GM12878 (cell line): ENCODE results near the gene UBE2C. TPM values are rescaled to one million over a fixed set of nuclear protein-coding genes. Genes with fewer than 3 reads are reported as not detected.
"Not testable (repeated sequence)": the region's sequence is repeated elsewhere in the genome, so short reads cannot be mapped to it uniquely, and the experiment has no call there.

ENCODE experiments used
- ATAC-seq: fragments of 200-7000 bp; cut with Tn5 transposase; 3 replicates; pipeline ENCODE4 v1.9.1; 2020; ENCODE audit warnings: mild to moderate bottlenecking, moderate library complexity
- BruUV-seq: library from RNA; stranded (reverse); fragments of 400-500 nt; replicated peaks from 2 replicates; lab custom pipeline; 2021; lab: Mats Ljungman, UMichigan
- CTCF ChIA-PET: fragments of 300-600 bp; sonication (Branson Sonifier 250); formaldehyde crosslinking; extraction: SDS; loops from one replicate; lab custom pipeline; 2021; ENCODE audit warnings: inconsistent platforms; lab: Yijun Ruan, JAX
- POLR2A ChIA-PET: fragments of 350-600 bp; formaldehyde crosslinking; extraction: SDS; loops from one replicate; lab custom pipeline; 2021; ENCODE audit warnings: inconsistent platforms; lab: Charles Lee
- RAD21 ChIA-PET: fragments of 300-600 bp; sonication (Branson Sonifier 250); formaldehyde crosslinking; loops from one replicate; lab custom pipeline; 2023; ENCODE audit warnings: antibody characterized with exemption; ENCODE audit not compliant: unreplicated experiment; lab: Charles Lee
- SMC1A ChIA-PET: fragments of 300-600 bp; sonication (Branson Sonifier 250); formaldehyde crosslinking; loops from one replicate; lab custom pipeline; 2023; ENCODE audit not compliant: unreplicated experiment, uncharacterized antibody; lab: Charles Lee
- DNase-seq: peaks from one replicate; pipeline ENCODE4 v3.0.0-alpha.2; 2011; ENCODE audit warnings: low read depth, low spot score
- FAIRE-seq: peaks from 3 replicates; lab custom pipeline; 2011; peaks lifted over from hg19 to GRCh38; lab: Jason Lieb, UNC
- H2AFZ ChIP-seq: 2 replicates; pipeline ENCODE4 v1.6.0; 2011; ENCODE audit warnings: low read depth, low read length, control low read depth; ENCODE audit not compliant: control insufficient read depth
- H3K27ac ChIP-seq: 2 replicates; pipeline ENCODE4 v1.5.1; 2011; ENCODE audit warnings: control low read depth; ENCODE audit not compliant: control insufficient read depth, insufficient read depth
- H3K27me3 ChIP-seq, 2 experiments: replicated peaks in 1 of 2; 2 replicates each; pipeline versions ENCODE4 v1.6.0 to v1.6.1; 2011; ENCODE audit warnings: low read length in 1 of 2; ENCODE audit not compliant: control insufficient read depth in 2 of 2, insufficient read depth in 2 of 2
- H3K36me3 ChIP-seq, 2 experiments: 2 replicates each; pipeline ENCODE4 v1.5.1; 2011; ENCODE audit warnings: low read length in 1 of 2; ENCODE audit not compliant: control insufficient read depth in 2 of 2, insufficient read depth in 2 of 2
- H3K4me1 ChIP-seq: 2 replicates; pipeline ENCODE4 v1.6.1; 2011; ENCODE audit warnings: mild to moderate bottlenecking, low read length, moderate library complexity, mixed read lengths; ENCODE audit not compliant: control insufficient read depth, insufficient read depth
- H3K4me2 ChIP-seq: 2 replicates; pipeline ENCODE4 v1.6.0; 2011; ENCODE audit warnings: control low read depth; ENCODE audit not compliant: control insufficient read depth, insufficient read depth
- H3K4me3 ChIP-seq: fragments of 200-600 bp; sonication (generic); 2 replicates; pipeline ENCODE4 v1.5.1; 2016
- H3K79me2 ChIP-seq: 2 replicates; pipeline ENCODE4 v1.6.0; 2011; ENCODE audit warnings: low read length; ENCODE audit not compliant: control insufficient read depth, insufficient read depth
- H3K9ac ChIP-seq: 2 replicates; pipeline ENCODE4 v1.8.0; 2011; ENCODE audit warnings: low read length, control low read depth, mixed read lengths; ENCODE audit not compliant: control insufficient read depth, insufficient read depth
- H3K9me3 ChIP-seq: replicated peaks from 3 replicates; pipeline ENCODE4 v1.5.1; 2011; ENCODE audit warnings: mild to moderate bottlenecking, low read length; ENCODE audit not compliant: control insufficient read depth, insufficient read depth
- H4K20me1 ChIP-seq: 2 replicates; pipeline ENCODE4 v1.6.0; 2011; ENCODE audit not compliant: control insufficient read depth, insufficient read depth
- CHD2 ChIP-seq: IDR thresholded peaks from 2 replicates; pipeline ENCODE4 v1.6.1; 2011; ENCODE audit warnings: low read depth, low read length, improper control_type of control experiment, borderline replicate concordance
- E2F8 ChIP-seq: fragments of 450-650 bp; IDR thresholded peaks from 2 replicates; pipeline ENCODE4 v1.6.1; 2018; ENCODE audit warnings: mild to moderate bottlenecking, low read depth, moderate library complexity; ENCODE audit not compliant: partially characterized antibody
- KDM1A ChIP-seq: fragments of 200-600 bp; sonication (generic); IDR thresholded peaks from 2 replicates; pipeline ENCODE4 v1.6.1; 2016; ENCODE audit warnings: borderline replicate concordance
- NFYB ChIP-seq: IDR thresholded peaks from 2 replicates; pipeline ENCODE4 v1.6.1; 2011; ENCODE audit warnings: low read depth, mild to moderate bottlenecking, low read length, improper control_type of control experiment, moderate library complexity; ENCODE audit not compliant: insufficient read depth
- PAX8 ChIP-seq: fragments of 450-650 bp; IDR thresholded peaks from 2 replicates; pipeline ENCODE4 v1.6.1; 2017; ENCODE audit warnings: mild to moderate bottlenecking, moderate library complexity
- PKNOX1 ChIP-seq: fragments of 450-650 bp; IDR thresholded peaks from 2 replicates; pipeline ENCODE4 v1.6.1; 2016; ENCODE audit warnings: mild to moderate bottlenecking
- SP1 ChIP-seq: IDR thresholded peaks from one replicate; pipeline ENCODE4 v1.6.1; 2011; ENCODE audit warnings: low read depth, low read length
- USF2 ChIP-seq: IDR thresholded peaks from 2 replicates; pipeline ENCODE4 v1.6.1; 2011; ENCODE audit warnings: low read depth, low read length, improper control_type of control experiment, borderline replicate concordance
- ZBED1 ChIP-seq: IDR thresholded peaks from 2 replicates; pipeline ENCODE4 v1.6.1; 2016; ENCODE audit warnings: borderline replicate concordance
- WGBS: methylation state at CpG from one replicate; pipeline ENCODE4 v1.1.6; 2016; ENCODE audit warnings: low lambda C conversion rate; ENCODE audit not compliant: insufficient replicate concordance, insufficient coverage; ENCODE audit errors: missing lambda C conversion rate; 5-methylcytosine and 5-hydroxymethylcytosine counted together
- in situ Hi-C: fragments of 300-500 bp; cut with MboI; formaldehyde crosslinking; loops from 9 replicates; pipeline ENCODE4 v1.14.3; 2018; ENCODE audit warnings: mixed read lengths
- intact Hi-C: fragments of 100-400 bp; cut with micrococcal nuclease; formaldehyde crosslinking; loops from one replicate; pipeline ENCODE4 v1.14.2; 2022; ENCODE audit not compliant: unreplicated experiment
- polyA plus RNA-seq, 11 experiments: library from polyadenylated mRNA; depleted of rRNA in 4 of 11; unstranded in 6 of 11; stranded (reverse) in 5 of 11; fragments of >200 nt; fragmentation: Nextera tagmentation in 4 of 11; fragmentation: Illumina TruSeq in 1 of 11; extraction: Ambion mirVana in 4 of 11; extraction: Trizol in 1 of 11; gene quantifications; 1 replicate in 1 of 11; 2 replicates in 10 of 11; pipeline versions ENCODE4 v1.2.1 to v1.2.3, GENCODE V29; 2011 to 2016; ENCODE audit warnings: inconsistent platforms in 2 of 11, missing spikeins in 2 of 11, low read depth in 1 of 11
- total RNA-seq, 4 experiments: library from RNA; depleted of rRNA in 3 of 4; stranded (reverse); fragments of >200 nt in 3 of 4; fragmentation: Illumina TruSeq in 1 of 4; extraction: Trizol in 1 of 4; gene quantifications; 2 replicates each; pipeline versions ENCODE4 v1.2.1 to v1.2.3, GENCODE V29; 2013 to 2021

UBE2C gene
- total and polyA plus RNA-seq, 10 of the 15 experiments (the other 5 are each of a cell fraction or from before 2014, with no cell fraction given): 86.2 to 412 (median 176) TPM

- H3K27ac ChIP-seq, FAIRE-seq, H3K9ac ChIP-seq, H3K36me3 ChIP-seq, in situ Hi-C loops, H4K20me1 ChIP-seq, H3K9me3 ChIP-seq, SMC1A ChIA-PET, H3K79me2 ChIP-seq, ATAC-seq, H3K4me1 ChIP-seq, H3K4me3 ChIP-seq, H3K27me3 ChIP-seq, BruUV-seq, intact Hi-C loops, DNase-seq, H2AFZ ChIP-seq, H3K4me2 ChIP-seq: not testable (repeated sequence)
- ChIA-PET POLR2A (interaction anchor here (1.4 kb wide), 1 partner anchor 8 kb away, joined by 5 read pairs; no protein-coding TSS in a partner anchor), RAD21 (interaction anchor here (1.6 kb wide), 1 partner anchor 11 kb away, joined by 3 read pairs; no protein-coding TSS in a partner anchor), CTCF (interaction anchor here (1.0 to 1.4 kb wide), 2 partner anchors 30 to 31 kb away, joined by 3 to 6 read pairs; no protein-coding TSS in a partner anchor)
- 66% methylated on average over 4 of the region's 4 CpGs for WGBS
These were observed 17.2 kb downstream of the UBE2C start for GRCh38 chr20:45829673-45830106.

GRCh38 chr20:45832619-45833018, 20.2 kb downstream of the UBE2C start:
- BruUV-seq: no TSS peak
- no peak overlapping the region for H3K4me2 ChIP-seq
- WGBS: 67% methylated on average over 4 of the region's 4 CpGs
- RAD21 ChIA-PET: no interaction called here
- H3K4me1 ChIP-seq: peaks cover 3% of the 10 kb centered on the region
- H3K4me3 ChIP-seq: no peak overlapping the region; the same call in 1 of the 2 replicates
- in situ Hi-C loops: no loop called here
- H3K36me3 ChIP-seq: no peaks in the 10 kb centered on the region
- no peak overlapping the region for H3K9ac ChIP-seq
- H4K20me1 ChIP-seq: no peaks in the 10 kb centered on the region
- no peak for DNase-seq
- CTCF ChIA-PET: interaction anchor here (1.3 kb wide), 1 partner anchor 10 kb away, joined by 6 read pairs; no protein-coding TSS in a partner anchor
- ATAC-seq: no peak
- intact Hi-C loops: no loop called here
- H3K27ac ChIP-seq: no peak overlapping the region
- H3K9me3 ChIP-seq: no peaks in the 10 kb centered on the region
- FAIRE-seq: no peak
- no peaks in the 10 kb centered on the region for H3K27me3 ChIP-seq
- SMC1A ChIA-PET: interaction anchor here (0.7 kb wide), 1 partner anchor 267 kb away, joined by 4 read pairs; no protein-coding TSS in a partner anchor
- no peak overlapping the region for H2AFZ ChIP-seq
- POLR2A ChIA-PET: no interaction called here
- H3K79me2 ChIP-seq: no peaks in the 10 kb centered on the region
- TF ChIP-seq ZBED1 (no peak), PKNOX1 (no peak), SP1 (no peak), KDM1A (no peak), USF2 (no peak), CHD2 (no peak), E2F8 (no peak), NFYB (no peak), PAX8 (no peak)
